ENCODE data around the gene NAT8.
"Not testable (repeated sequence)": the region's sequence is repeated elsewhere in the genome, so short reads cannot be mapped to it uniquely, and the experiment has no call there.

The NAT8 gene, protein sequence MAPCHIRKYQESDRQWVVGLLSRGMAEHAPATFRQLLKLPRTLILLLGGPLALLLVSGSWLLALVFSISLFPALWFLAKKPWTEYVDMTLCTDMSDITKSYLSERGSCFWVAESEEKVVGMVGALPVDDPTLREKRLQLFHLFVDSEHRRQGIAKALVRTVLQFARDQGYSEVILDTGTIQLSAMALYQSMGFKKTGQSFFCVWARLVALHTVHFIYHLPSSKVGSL

DNA sequence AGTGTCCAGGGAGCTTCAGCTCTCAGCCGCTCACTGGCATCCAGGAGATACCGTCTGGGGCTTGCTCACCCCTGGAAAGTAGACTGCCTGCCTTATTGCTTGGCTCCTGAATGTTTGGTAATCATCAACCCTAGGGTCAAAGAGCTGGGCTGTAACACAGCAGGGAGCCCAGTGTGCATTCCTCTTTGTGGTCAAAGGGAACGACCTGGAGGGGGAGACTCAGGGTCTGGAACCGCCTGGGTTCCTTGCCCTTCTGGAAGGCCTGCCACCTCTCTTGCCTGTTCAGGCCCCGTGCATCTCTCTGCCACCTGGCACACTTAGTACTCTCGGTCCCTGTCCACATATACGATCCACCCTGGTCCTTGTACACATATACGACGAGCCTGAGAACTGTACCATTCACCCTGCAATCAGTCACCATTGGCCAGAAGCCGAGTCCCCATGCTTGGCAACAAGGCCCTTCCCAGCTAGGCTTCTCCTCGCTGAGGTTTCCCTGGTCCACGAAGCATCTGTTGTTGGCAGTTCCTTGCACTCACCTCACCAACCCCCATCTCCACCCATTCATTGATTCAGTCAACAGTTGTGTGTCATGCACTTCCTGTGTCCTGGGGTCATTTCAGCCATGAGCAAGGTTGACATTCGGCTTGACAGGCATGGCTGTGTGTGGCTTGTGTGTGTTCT lies at the start of gene NAT8:
Gene NAT8 (minus strand): TSS at position 85 of the 681 bp plus-strand sequence. CDS start 794 bp downstream, outside the sequence.
- DNase-seq (ENCODE audit: low spot score): no peak

GRCh38 chr2:73690372-73691088 lies 48.3 kb upstream of the NAT8 start:
- DNase-seq (ENCODE audit: low spot score): not testable (repeated sequence)

GRCh38 chr2:73688494-73688893 lies 46.3 kb upstream of the NAT8 start:
- not testable (repeated sequence) for DNase-seq (ENCODE audit: low spot score)

GRCh38 chr2:73685764-73686438 lies 43.7 kb upstream of the NAT8 start:
- DNase-seq (ENCODE audit: low spot score): no peak

DNA sequence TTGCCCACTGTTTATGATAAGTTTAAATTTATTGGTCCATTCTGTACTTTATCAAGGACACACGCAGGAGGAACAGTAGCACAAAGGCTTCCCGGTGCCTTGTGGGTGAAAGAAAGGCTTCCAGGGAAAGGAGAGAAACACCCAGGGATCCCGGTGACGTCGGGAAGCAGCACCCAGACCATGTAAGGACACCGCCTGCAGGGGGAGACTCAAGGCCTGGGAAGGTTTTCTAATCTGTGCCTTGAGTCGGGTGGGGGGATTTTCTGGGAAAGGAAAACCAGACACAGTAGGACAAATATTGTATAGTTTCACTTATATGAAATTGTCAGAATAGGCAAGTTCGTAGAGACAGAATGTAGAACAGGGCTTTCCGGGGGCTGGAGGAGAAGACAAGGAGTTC lies 42.7 kb upstream of the NAT8 start:
- not testable (repeated sequence) for DNase-seq (ENCODE audit: low spot score)

DNA sequence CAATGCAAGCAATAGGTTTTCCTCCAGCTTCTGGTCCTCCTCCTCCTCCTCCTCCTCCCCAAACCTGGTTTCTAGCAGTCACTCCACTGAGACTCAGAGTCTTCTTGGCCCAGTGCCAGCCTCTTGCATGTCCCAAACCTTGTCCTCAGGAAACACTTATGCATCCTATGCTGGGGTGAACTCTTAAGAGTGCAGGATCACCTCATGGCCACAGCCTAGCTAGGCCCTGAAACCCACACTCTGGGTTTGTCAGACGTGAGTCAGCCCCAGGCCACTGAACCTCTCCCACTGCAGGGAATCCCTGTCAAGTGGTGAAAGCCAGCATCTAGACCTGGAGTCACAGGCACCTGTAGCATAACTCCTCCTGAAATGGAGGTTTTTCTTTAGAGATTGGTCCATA lies 42.1 kb upstream of the NAT8 start:
- not testable (repeated sequence) for DNase-seq (ENCODE audit: low spot score)

DNA sequence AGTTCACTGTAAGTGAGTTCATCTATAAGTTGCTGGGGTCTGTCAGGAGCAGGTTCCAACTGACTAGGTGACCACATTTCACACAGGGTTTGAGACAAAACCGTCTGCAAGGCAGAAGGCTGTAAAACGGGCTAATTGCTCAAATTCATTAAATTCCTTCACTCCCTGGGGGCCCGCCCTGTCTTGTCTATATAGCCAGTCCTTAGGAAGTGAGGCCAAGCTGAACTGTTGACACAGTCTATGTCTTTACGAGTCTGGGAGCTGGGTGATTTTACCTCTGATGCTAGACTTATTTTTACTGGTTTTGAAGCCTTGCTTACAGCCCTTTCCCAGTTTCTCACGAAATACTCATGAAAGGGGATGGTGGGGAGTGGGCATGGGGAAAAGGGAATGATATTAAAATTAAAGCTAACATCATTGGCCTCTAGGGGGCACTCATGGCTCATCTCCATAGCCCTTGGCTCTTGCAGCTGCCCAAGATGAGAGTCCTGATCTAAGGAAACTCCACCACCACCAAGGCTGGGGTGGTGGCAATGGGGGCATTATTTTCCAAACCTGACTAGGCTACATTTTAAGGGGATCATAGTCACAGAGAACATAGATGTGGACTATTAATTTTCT lies 37.8 kb upstream of the NAT8 start:
- not testable (repeated sequence) for DNase-seq (ENCODE audit: low spot score)

- DNase-seq (ENCODE audit: low spot score): not testable (repeated sequence)
These were observed 37.0 kb upstream of the NAT8 start for GRCh38 chr2:73679237-73679636.

DNA sequence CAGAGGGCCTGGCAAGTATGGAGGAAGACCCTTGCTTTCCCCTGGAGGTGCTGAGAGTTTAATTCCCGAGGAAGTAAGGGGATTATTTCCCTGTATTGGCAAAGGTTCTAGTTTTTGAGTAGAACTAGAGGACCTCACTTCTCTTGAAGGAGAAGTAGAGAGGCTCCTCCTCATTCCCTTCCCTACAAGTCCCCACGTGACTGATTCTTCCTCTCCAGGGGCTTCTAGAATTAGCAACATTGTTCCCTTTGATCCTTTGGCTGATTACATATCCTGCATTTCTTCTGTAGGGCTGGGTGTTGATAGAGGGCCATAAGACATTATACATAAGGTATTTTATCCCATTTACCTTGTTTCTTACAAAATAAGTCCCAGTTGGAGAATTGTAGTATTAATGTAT lies 35.8 kb upstream of the NAT8 start:
- DNase-seq (ENCODE audit: low spot score): not testable (repeated sequence)

- DNase-seq (ENCODE audit: low spot score): not testable (repeated sequence)
These were observed 34.0 kb upstream of the NAT8 start for GRCh38 chr2:73676211-73676610.

GRCh38 chr2:73674696-73675157 lies 32.5 kb upstream of the NAT8 start:
- DNase-seq (ENCODE audit: low spot score): not testable (repeated sequence)

- not testable (repeated sequence) for DNase-seq (ENCODE audit: low spot score)
These were observed 27.8 kb upstream of the NAT8 start for GRCh38 chr2:73669976-73670375.

GRCh38 chr2:73667239-73667638 lies 25.0 kb upstream of the NAT8 start:
- not testable (repeated sequence) for DNase-seq (ENCODE audit: low spot score)

DNA sequence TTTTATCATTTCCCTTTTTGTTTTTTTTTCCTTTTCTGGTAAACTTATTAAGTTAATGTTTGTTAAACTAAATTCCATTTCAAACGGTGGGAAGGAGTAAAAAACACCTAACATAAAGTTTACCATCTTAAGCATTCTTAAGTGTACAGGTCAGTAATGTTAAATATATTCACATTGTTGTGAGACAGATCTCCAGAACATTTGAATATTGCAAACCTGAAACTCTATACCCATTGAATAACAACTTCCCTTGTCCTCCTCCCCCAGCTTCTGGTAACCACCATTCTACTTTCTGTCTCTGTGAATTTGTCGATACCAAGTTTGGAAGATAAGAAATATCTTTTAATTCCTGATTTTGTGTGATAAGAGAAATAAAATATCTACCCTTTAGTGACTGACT lies 12.0 kb upstream of the NAT8 start:
- no peak for DNase-seq (ENCODE audit: low spot score)

DNA sequence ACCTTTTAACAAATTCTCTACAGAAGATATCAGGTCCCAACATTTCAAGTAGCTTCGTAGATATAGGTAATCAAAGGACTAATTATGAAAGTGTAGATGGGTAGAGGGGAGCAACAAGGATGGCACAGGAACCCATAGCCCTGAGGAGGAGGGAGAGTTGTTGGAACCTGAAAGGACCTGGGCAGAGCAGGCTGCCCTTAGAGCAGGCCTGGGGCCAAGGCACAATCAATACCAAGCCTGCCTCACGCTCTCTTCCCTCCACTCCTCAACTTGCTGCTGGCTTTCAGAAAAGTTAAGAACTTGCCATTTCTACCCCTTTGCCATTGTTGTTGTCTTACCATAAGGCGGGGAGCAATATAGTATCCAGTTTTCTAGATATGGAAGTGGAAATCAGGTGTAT lies 10.1 kb upstream of the NAT8 start:
- no peak for DNase-seq (ENCODE audit: low spot score)

- no peak for DNase-seq (ENCODE audit: low spot score)
These were observed 9.5 kb upstream of the NAT8 start for GRCh38 chr2:73651591-73652230.

- not testable (repeated sequence) for DNase-seq (ENCODE audit: low spot score)
These were observed 5.5 kb upstream of the NAT8 start for GRCh38 chr2:73647690-73648089.

- no peak for DNase-seq (ENCODE audit: low spot score)
These were observed 507 bp downstream of the NAT8 start for GRCh38 chr2:73641767-73642062.

- no peak for DNase-seq (ENCODE audit: low spot score)
These were observed 1.1 kb downstream of the NAT8 start for GRCh38 chr2:73640946-73641766.

DNA sequence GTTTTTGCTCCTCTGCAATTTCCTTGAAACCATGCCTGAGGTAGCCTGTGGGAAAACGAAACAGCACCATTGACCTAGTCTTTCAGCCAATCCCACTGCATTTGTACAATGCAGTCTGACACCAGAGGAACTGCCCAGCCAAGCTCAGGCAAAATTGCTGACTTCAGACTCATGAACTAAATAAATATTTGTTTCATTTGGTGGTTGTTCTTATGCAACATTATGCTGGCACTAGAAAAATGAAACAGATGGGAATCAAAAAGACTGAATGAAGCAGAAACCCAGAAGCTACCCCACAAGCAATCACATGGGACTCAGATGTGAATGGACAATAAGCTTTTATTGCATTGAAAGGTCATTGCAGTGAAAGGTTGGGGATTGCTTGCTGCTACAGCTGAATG lies 1.7 kb downstream of the NAT8 start:
- DNase-seq (ENCODE audit: low spot score): no peak

DNA sequence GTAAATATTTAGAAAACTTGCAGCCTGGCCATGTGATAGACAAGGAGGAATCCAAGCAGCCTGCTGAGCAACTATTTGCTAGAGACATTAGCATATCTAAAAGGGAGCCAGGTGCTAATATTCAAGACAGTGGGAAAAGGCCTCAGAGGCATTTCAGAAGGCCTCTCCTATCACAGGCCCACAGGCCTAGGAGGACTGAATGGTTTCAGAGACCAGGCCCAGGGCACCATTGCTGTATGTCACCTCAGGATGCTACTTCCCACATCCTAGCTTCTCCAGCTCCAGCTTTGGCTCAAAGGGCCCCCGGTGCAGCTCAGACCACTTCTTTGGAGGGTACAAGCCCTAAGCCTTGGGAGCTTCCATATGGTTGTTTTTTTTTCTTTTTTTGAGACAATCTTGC lies 3.8 kb downstream of the NAT8 start:
- DNase-seq (ENCODE audit: low spot score): no peak

Data from germinal center (tissue), 1 donor.